Airway epithelial cell (primary cell): ENCODE results near the gene GPR156. TPM values are rescaled to one million over a fixed set of nuclear protein-coding genes. Genes with fewer than 3 reads are reported as not detected.

Source experiments
- total RNA-seq: library from RNA; depleted of rRNA; stranded (reverse); fragments of >200 nt; gene quantifications from 2 replicates; pipeline ENCODE4 v1.2.3, GENCODE V29; 2015

GPR156 gene
- 0.09 and 0.14 TPM in 2 replicates for total RNA-seq

DNA sequence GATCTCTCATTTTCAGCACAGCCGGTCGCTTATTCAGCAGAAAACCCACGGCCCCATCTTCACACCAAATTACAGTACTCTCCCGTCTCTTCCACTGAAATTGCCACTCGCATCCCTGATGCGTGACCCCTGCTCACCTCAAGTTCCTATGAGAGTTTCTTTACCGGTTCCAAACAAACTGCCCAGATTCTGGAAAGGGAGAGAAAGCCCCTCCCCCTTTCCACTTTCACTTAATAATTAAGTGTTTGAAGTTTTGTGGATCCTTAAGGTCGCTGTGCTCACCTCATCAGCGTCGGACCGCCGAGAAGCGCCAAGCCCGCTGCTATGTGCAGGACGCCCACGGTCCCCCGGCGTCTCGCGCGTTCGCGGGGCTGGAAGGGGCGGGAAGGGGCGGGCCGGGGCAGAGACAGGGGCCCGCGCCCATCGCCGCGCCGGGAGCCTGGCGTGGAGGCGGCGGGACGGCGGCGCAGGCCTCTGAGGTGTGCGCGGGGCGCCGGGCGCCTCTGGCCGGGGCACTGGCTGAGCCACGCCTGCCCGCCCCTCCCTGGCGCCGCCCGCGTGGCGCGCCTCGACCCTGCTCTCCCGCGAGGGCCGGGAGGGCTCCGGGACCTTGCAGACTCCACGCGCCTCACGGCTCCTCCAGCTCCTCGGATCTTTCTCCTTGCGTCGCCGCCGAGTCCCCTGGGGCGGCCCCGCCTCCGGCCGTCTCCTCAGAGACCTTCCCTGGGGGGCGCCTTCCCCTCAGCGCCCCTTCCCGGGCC is at the start of gene GPR156:
GPR156 (minus strand) TSS at position 476 of the 761 bp plus-strand sequence. CDS start 41,124 bp downstream, outside the sequence.

Other genes starting within 250 kb of the GPR156 start
- 48.6 and 50.9 TPM in 2 replicates for gene GSK3B, start 190.8 kb downstream of the GPR156 start, total RNA-seq
- 22.5 and 22.9 TPM in 2 replicates for gene LRRC58, start 64.1 kb upstream of the GPR156 start, total RNA-seq
- 69.8 and 103 TPM in 2 replicates for gene FSTL1, start 165.8 kb upstream of the GPR156 start, total RNA-seq